ENCODE measurements around the gene IFT25. TPM values are rescaled to one million over a fixed set of nuclear protein-coding genes. Genes with fewer than 3 reads are reported as not detected.
A peak's percentile ranks its signal among the peaks of the same experiment; 100 is the strongest.

Gene IFT25
- total and polyA plus RNA-seq, 2 experiments from 2014 or later = 28.2 to 109 TPM

GRCh38 chr1:53893999-53894636 lies 51.4 kb downstream of the IFT25 start, which contains the start of gene DIO1:
Gene DIO1 (plus strand): TSS chr1:53894187. CDS start chr1:53894211, 24 bp downstream.
- H3K36me3 ChIP-seq (ENCODE audit: insufficient read depth) = no peaks in the 10 kb centered on the region
- H3K4me1 ChIP-seq (ENCODE audit: insufficient read depth) = no peaks in the 10 kb centered on the region; the same call in 1 of the 2 replicates
- peaks cover 10% of the 10 kb centered on the region; the same call in 2 of the 3 replicates for H3K4me1 Mint-ChIP-seq
- H3K4me3 ChIP-seq = no peak within 1 kb of the TSS
- no peak within 1 kb of the TSS for H3K4me2 ChIP-seq
- no peaks in the 10 kb centered on the region; the same call in 1 of the 2 replicates for H3F3A ChIP-seq (replicated peaks; ENCODE audit: low read depth)
- TF ChIP-seq CTCF (conservative IDR thresholded peaks at IDR 0.05; ENCODE audit: low read depth in 2 of 2) (no peak), EZH2phosphoT487 (IDR thresholded peaks at IDR 0.05; ENCODE audit: unreplicated experiment) (no peak), ZNF331 (CRISPR knock-in tag; IDR thresholded peaks at IDR 0.05; ENCODE audit: low read depth) (no peak), POLR2AphosphoS5 (IDR thresholded peaks at IDR 0.05; ENCODE audit: low read depth) (no peak), ZNF462 (CRISPR knock-in tag; IDR thresholded peaks at IDR 0.05) (no peak)
- H3K27ac ChIP-seq (ENCODE audit: low read depth) = no peak within 1 kb of the TSS
- ATAC-seq = peak; percentile 57
- DNase-seq (ENCODE audit: low spot score) = peak; percentile 47
- no peaks in the 10 kb centered on the region for H3K27me3 ChIP-seq (ENCODE audit: insufficient read depth)
- H3K79me2 ChIP-seq (replicated peaks; ENCODE audit: insufficient read depth) = no peaks in the 10 kb centered on the region
- H3K9me2 ChIP-seq (ENCODE audit: insufficient read depth) = no peaks in the 10 kb centered on the region
- H4K20me1 ChIP-seq (replicated peaks; ENCODE audit: insufficient read depth) = no peaks in the 10 kb centered on the region
- no peak within 1 kb of the TSS for H3K4me3 Mint-ChIP-seq
- no peaks in the 10 kb centered on the region for H3K9me3 Mint-ChIP-seq
- no peak within 1 kb of the TSS for H3K27ac Mint-ChIP-seq
- H2AFZ ChIP-seq = peak within 1 kb of the TSS; percentile 80; the same call in 1 of the 2 replicates
- H3K36me3 Mint-ChIP-seq (ENCODE audit: low read depth) = no peaks in the 10 kb centered on the region
- H3K27me3 Mint-ChIP-seq (ENCODE audit: insufficient read depth, low read depth, poor library complexity) = peaks cover 7% of the 10 kb centered on the region

All from GM23338 (cell line).